ENCODE results near the gene MEIOB. TPM values are rescaled to one million over a fixed set of nuclear protein-coding genes. Genes with fewer than 3 reads are reported as not detected.
"Not testable (repeated sequence)": the region's sequence is repeated elsewhere in the genome, so short reads cannot be mapped to it uniquely, and the experiment has no call there.

The MEIOB gene, protein sequence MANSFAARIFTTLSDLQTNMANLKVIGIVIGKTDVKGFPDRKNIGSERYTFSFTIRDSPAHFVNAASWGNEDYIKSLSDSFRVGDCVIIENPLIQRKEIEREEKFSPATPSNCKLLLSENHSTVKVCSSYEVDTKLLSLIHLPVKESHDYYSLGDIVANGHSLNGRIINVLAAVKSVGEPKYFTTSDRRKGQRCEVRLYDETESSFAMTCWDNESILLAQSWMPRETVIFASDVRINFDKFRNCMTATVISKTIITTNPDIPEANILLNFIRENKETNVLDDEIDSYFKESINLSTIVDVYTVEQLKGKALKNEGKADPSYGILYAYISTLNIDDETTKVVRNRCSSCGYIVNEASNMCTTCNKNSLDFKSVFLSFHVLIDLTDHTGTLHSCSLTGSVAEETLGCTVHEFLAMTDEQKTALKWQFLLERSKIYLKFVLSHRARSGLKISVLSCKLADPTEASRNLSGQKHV
- polyA plus RNA-seq (ENCODE audit: insufficient read length) = 0.57 TPM

DNA sequence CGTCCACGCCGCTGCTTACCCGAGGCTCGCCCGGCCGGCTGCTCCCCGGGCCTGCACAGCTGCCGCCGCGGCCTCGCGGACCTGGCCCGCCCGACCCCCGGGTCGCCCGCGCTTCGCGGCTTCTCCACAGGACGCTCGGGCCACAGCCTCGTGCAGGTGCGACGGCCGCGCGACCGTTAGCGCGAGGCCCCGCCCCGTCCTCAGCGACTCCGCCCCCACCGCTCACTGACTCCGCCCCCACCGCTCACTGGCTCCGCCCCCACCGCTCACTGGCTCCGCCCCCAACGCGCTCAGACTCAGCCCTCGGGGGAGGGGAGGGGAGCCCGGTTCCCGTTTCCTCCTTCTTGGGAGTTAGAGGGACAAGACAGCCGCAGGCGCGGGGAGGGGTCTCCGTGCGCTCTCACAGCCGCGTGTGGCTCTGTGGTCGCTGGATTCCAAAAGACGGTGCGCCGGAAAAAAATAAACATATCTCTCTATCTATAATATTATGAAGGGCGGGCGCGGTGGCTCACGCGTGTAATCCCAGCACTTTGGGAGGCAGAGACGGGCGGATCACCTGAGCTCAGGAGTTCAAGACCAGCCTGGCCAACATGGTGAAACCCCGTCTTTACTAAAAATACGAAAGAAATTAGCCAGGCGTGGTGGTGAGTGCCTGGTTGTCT lies at the start of gene MEIOB:
MEIOB (minus strand) TSS at position 191 of the 662 bp plus-strand sequence. CDS start 3,989 bp downstream, outside the sequence.
- DNase-seq (ENCODE audit: low read depth) = no peak

DNA sequence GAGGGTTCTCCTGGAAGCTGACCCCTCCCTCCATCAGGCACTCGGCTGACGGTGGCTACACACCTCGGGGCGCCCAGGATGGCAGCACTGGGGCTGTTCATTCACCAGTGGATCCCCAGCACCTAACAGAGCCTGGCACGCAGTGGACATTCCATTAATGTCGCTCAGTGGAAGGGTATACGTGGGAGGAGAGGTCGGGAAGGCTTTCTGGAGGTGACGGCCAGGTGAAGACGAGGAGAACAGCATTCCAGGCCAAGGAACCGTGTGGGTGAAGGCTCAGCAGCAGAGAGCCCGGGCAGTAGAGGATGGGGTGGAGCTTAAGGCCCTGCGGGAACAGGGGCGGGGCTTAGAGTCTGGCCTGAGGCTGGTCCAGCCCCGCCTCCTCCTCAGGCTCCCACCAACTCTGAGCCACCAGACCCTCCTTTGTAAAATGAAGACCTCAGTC lies 48.8 kb upstream of the MEIOB start:
- DNase-seq (ENCODE audit: low read depth) = no peak

- not testable (repeated sequence) for DNase-seq (ENCODE audit: low read depth)
These were observed 48.2 kb upstream of the MEIOB start for GRCh38 chr16:1920122-1920521.

GRCh38 chr16:1919327-1919998 lies 47.5 kb upstream of the MEIOB start:
- no peak for DNase-seq (ENCODE audit: low read depth)

GRCh38 chr16:1918351-1919326 lies 46.7 kb upstream of the MEIOB start, which contains the start of gene HS3ST6:
Gene HS3ST6, minus strand, starts transcription at chr16:1918415. Its CDS starts 92 bp downstream, at chr16:1918323.
- DNase-seq (ENCODE audit: low read depth) = no peak

DNA sequence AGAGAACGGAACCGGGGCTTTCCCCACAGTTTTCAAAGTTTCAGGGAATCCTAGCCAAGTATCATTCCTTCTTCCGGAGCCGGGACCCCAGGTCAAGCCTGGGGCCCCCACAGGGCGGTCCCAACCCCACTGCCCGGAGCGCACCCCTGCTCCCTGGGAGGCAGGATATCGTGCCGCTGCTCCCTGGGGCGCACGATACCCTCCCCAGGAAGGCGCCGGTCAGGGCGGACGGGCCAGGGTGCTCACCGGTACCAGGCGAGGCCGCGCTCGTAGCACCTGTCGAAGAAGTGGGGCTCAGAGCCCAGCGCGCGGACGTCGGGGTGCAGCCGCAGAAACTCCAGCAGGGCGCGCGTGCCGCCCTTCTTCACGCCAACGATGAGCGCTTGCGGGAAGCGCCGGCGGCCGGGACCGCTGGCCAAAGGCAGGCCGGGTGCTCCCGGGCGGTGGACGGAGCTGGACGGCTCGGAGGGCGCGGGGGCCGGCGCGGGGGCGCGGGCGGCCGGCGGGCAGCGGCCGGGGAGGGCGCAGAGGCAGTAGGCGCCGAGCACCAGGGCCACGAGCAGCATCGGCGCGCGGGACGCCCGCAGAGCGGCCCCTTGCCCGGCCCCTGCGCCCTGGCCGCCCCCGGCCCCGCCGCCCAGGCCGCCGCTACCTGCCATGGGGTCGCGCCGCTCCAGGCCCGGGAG lies 45.8 kb upstream of the MEIOB start:
- no peak for DNase-seq (ENCODE audit: low read depth)

DNA sequence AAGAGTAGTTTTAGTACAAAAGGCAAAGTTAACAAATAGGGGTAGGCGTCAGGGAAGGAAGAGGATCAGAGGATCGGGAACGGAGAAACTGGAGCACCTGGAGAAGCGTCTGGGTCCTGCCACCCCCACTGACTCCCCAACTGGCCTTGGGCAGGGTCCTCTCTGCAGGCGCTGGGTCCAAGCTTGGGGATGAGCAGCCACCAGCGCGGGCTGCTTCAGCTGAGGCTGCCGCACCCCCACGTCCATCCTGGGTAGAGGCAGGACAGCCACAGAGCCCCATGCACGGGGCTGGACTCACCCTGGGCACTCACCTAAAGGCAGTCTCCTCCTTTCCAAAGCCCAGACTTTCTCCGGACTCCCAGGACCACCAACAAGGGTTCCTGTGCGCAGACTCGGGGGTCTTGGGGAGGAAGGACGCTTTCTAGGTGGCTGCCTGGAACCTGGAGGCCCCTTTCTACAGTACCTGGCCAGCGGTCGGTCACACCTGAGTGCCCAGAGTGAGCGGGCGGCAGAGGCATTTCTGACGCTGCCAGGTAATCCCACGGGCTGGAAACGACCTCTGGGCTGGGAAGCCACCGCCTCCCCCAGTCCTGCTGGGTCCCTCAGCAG lies 45.2 kb upstream of the MEIOB start:
- no peak for DNase-seq (ENCODE audit: low read depth)

- no peak for DNase-seq (ENCODE audit: low read depth)
These were observed 44.7 kb upstream of the MEIOB start for GRCh38 chr16:1916640-1916990.

DNA sequence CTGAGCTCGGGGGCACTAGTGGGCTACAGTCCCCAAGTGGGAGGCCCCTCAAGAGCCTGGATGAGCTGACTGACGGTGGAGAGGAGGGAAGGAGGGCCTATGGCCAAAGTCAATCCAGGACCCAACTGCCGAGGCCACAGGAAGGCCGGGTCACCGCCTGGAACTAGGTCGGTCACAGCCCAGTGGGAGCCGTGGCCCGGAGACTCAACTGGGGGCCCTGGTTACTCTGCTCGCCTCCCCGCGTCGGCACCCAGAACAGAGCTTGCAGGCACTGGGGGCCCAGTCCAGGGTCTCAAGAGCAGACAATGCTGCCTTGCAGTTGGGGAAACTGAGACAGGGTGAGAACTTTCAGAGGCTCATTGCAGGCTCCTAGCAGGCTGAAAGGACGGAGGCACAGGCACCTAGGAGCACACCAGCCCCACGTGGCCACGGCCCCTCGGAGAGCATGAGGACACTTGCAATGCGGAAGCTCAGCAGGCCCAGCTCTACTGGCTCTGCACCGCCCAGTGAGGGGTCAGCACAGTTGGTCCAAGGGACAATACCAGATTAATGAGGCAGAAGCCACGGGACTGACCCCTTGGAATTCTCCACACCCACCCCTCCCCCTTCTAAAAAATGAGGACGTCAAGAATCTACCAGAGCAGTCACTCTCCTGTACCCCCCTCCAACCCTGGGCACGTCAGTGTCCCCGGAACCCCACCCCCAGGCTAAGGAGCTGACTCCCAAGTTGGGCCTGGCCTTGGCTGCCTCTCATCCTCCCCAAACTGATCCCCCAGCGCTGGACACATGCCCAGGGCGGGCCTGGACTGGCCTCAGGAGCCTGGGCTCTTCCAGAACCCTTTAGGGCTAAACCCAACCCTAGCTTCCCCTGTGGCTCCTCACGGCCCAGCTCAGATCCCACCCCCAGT lies 44.0 kb upstream of the MEIOB start:
- no peak for DNase-seq (ENCODE audit: low read depth)

DNA sequence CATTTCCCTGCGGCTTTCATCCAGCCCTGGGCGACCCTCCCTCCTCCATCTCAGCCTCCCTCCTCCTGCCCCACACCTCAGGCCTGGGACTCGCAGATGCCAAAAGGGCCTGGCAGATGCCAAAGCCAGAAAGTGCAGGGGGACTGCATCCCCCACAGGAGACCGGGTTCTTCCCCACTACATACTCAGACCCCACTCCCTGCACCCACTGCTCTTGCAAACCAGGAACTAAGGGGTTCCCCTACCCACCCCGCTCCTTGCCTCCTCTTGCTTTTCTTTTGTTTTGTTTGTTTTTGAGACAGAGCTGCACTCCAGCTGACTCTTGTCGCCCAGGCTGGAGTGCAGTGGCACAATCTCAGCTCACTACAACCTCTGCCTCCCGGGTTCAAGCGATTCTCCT lies 43.0 kb upstream of the MEIOB start:
- no peak for DNase-seq (ENCODE audit: low read depth)

DNA sequence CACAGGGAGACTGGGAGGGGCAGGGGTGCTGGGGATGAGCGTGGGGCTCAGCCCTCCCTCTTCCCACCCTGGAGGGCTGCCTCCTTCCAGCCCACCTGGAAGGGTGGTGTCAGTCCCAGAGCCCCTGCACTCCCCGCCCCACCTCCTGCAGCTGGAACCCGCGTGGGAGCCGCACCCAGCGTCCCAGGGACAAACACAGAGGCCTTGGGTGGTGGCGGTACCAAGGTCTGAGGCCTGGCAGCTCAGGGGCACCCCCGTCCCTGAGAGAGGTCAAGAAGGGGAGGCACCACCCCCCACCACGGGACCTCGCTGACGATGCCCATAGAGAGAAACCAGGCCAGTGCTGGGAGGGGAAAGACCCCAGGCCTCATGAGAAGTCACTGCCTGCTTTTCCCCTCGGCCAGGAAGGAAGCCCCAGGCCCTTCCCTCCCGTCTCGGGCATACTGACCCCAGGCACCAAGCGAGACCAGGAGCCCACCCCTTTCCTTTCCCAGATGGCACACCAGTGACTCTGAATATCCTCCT lies 42.2 kb upstream of the MEIOB start:
- DNase-seq (ENCODE audit: low read depth) = no peak

- no peak for DNase-seq (ENCODE audit: low read depth)
These were observed 41.5 kb upstream of the MEIOB start for GRCh38 chr16:1913327-1914083.

- no peak for DNase-seq (ENCODE audit: low read depth)
These were observed 40.2 kb upstream of the MEIOB start for GRCh38 chr16:1912215-1912543.

- DNase-seq (ENCODE audit: low read depth) = no peak
These were observed 39.7 kb upstream of the MEIOB start for GRCh38 chr16:1911467-1912214.

DNA sequence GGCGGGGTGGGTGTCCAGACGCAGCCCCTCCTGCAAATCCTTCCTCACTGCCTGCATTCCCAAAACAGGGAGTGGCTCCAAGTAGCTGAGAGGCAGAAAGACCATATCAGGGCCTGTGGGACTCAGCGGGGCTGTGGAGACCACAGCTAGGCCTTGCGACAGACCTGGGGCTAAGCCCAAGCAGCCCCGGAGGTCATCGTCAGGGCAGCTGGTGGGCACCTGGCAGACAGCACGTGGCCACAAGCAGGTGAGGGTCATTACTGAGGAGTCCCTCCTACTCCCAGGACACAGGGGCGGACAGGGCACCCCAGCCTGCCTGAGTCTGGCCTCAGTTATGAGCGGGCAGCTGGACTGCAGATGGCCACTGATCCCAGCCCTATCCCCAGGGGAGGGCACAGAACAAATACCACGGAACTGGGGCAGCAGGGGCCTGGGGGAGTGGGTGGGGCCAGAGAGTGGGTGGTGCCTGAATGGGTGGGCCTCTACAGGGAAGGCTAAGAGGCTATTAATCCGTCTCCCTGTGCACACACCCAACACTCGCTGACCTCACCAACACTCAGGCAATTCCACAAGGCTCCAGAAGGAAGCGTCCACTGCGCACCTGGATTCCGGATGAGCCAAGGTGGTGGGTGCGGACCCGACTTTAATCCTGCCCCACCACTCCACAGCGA lies 37.7 kb upstream of the MEIOB start:
- no peak for DNase-seq (ENCODE audit: low read depth)

DNA sequence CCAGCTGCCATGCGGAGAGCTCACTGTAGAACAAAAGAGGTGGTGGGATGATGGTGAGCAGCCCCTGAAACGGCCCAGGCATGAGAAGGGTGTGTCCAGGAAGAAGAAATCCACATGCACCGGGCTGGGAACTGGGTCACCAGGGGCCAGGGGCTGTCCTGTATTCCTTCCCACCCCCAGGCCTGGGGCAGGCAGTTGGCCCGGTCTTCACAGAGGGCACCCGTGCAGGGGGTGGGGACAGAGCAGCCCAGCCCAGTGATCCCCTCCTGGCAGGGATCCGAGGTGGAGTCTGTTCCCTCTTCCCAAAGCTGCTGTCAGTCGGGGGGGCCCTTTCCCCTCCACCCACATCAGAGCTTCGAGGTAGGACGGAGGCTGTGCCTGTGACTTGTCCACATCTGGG lies 37.0 kb upstream of the MEIOB start:
- DNase-seq (ENCODE audit: low read depth) = no peak

DNA sequence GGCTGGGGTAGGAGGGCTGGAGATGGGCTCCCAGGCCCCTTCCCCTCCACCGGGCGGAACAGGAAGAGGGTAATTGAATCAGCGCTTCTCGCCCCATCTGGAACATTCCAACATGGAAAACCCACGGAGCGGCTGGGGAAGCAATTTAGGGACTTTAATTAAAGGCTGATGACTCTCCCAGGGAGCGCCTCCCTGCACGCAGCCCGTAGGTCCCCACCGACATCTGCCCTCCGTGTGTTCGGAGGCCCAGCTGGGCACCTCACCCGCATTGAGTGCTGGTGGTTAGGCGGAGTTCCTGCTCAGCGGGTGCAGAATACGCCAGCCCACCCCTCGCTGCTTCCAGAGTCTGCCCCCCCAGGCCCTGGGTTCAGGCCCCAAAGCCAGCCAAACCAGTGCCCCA lies 36.2 kb upstream of the MEIOB start:
- DNase-seq (ENCODE audit: low read depth) = no peak

Measured in forelimb muscle (tissue), 1 donor.